SK-N-MC (cell line): ENCODE results near the gene KRTAP10-9.
"Not testable (repeated sequence)": the region's sequence is repeated elsewhere in the genome, so short reads cannot be mapped to it uniquely, and the experiment has no call there.

ENCODE experiments used
- DNase-seq: peaks from one replicate; pipeline ENCODE4 v3.0.0-alpha.2; 2011; ENCODE audit warnings: low read depth, low spot score
- H3K27ac ChIP-seq: fragments of 200-600 bp; sonication (generic); 2 replicates; pipeline ENCODE4 v1.5.1; 2016; ENCODE audit warnings: mixed run types
- H3K36me3 ChIP-seq: fragments of 200-600 bp; sonication (generic); 2 replicates; pipeline ENCODE4 v1.6.1; 2017; ENCODE audit warnings: antibody characterized with exemption, low read length, mixed read lengths; ENCODE audit not compliant: insufficient read depth
- H3K4me3 ChIP-seq: fragments of 200-600 bp; sonication (generic); 2 replicates; pipeline ENCODE4 v1.5.1; 2016
- H3K9ac ChIP-seq: fragments of 200-600 bp; sonication (generic); 2 replicates; pipeline ENCODE4 v1.8.0; 2017; ENCODE audit warnings: mixed run types, mixed read lengths; ENCODE audit not compliant: insufficient read length
- H3K9me3 ChIP-seq: fragments of 200-600 bp; sonication (generic); 2 replicates; pipeline ENCODE4 v1.6.1; 2017; ENCODE audit warnings: low read depth, mild to moderate bottlenecking, antibody characterized with exemption, low read length, moderate library complexity, mixed read lengths
- EZH2 ChIP-seq: fragments of 200-600 bp; sonication (generic); IDR thresholded peaks from one replicate; pipeline ENCODE4 v1.6.1; 2017; ENCODE audit warnings: antibody characterized with exemption
- FOXP2 ChIP-seq: optimal IDR thresholded peaks from 2 replicates; pipeline ENCODE3; 2011; ENCODE audit warnings: mild to moderate bottlenecking, moderate library complexity; ENCODE audit not compliant: insufficient read depth; ENCODE audit errors: extremely low read length, control extremely low read depth
- POLR2AphosphoS5 ChIP-seq: IDR thresholded peaks from 2 replicates; pipeline ENCODE4 v1.6.1; 2012; ENCODE audit warnings: mild to moderate bottlenecking, low read depth, low read length, borderline replicate concordance

Gene KRTAP10-9

DNA sequence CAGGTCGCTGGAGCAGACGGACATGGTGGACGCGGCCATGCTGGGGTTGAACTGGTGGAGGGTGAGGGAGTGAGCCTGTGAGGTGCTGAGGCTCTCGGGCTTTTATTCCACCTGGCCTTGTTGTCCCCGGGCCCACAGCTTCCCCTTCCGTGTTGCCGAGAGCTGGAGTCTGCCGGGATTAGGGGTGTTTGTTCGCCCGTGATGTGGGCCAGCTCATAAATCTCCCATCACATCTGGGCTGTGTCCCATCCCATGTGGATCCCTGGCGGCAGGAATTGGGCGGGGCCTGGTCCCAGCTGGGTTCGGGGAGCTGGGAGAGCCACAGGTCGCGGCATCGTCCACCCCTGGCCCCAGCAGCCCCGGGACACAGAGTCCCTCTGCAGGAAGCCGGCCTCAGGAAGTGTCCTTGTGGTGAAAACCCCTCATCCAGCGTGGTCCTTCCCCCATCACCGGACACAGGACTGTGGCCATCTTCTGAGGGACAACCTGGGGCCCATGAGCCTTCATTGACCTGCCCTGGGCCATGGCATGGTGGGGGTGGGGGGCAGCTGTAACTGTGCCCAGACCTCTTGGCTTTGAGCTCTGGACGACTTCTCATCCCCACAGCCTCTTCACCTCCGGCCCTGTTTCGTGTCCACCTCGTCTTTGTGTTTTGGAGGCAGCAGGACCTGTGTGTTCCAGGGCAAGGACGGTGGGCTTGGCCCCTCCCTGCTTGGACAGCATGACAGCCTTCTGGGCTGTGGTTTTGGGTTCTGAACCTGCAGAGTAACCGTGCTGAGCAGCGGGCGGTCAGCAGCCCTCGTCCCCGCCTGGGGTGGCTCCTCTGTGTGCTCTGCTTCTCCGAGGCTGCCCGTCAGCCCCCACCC, 34.2 kb upstream of the KRTAP10-9 start, which contains the start of gene KRTAP10-6:
Gene KRTAP10-6 (minus strand): TSS at position 60 of the 866 bp plus-strand sequence. CDS start 21 bp downstream, at position 39.
- DNase-seq, result no peak
- H3K36me3 ChIP-seq, result no peaks in the 10 kb centered on the region; the same call in 1 of the 2 replicates
- H3K9me3 ChIP-seq, result no peaks in the 10 kb centered on the region
- no peak within 1 kb of the TSS for H3K4me3 ChIP-seq
- H3K27ac ChIP-seq, result no peak within 1 kb of the TSS
- TF ChIP-seq FOXP2, result no peak
- TF ChIP-seq POLR2AphosphoS5, result no peak
- TF ChIP-seq EZH2, result no peak
- no peak within 1 kb of the TSS for H3K9ac ChIP-seq

DNA sequence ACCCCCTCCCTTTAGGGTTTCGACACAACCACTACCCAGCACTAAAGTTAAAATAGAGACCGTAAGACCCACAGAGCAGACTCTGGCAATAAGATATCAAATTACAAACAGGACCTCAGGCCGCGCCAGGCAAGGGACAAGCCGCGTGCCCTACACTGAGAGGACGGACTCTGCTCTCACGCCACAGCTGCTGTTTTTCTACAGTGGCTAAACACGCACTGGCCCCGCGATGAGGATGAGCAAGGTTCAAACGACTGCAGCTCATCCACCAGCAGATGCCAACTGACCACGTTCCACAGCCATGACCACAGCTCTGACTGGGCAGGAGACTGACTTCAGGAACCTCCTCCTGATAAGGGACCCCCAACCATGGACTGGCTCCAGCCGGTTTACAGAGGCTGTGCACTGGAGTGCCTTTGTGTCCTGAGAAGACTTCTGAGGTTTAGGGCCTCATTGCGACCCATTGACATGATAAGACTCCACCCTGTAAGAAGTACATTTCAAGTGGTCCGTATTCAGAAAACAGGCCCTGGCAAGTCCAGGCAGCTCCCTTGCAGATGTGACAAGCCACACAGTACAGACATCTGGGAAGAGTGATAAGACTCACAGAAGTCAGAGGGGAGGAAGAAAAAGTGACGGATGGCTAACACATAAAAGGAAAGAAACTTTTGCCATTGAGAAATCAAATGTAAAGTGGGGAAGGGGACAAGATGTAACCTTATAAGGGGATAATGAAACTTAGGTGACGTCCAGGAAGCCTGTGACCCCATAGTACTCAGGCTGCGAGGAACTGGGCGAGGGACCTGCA, 33.1 kb upstream of the KRTAP10-9 start:
- no peak for DNase-seq
- H3K9ac ChIP-seq, result no peak overlapping the region

DNA sequence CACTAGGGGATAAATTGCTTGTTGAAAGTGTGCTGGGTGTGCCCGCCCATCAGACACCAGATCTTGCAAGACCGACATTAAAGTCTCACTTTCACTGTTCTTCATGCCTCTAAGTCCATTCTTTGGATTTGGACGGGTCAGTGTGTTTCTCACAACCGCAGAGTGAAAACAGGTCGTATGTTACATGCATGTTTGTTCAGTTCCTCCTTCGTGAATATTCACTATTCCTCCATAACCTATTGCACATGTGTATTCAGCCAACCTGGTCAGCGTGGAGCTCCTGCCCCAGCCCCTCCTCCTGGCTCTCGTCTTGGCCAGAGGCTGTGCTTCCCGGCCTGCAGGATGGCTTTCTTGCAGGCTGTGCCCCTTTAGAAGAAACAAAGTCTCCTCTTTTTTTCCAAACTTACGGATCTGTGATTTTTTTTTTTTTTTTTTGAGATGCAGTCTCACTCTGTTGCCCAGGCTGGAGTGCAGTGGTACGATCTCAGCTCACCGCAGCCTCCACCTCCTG, 32.4 kb upstream of the KRTAP10-9 start:
- Histone ChIP-seq H3K27ac (no peak overlapping the region), H3K9ac (no peak overlapping the region), H3K4me3 (no peak overlapping the region), H3K36me3 (no peaks in the 10 kb centered on the region; the same call in 1 of the 2 replicates), H3K9me3 (no peaks in the 10 kb centered on the region)
- TF ChIP-seq EZH2 (no peak), FOXP2 (no peak), POLR2AphosphoS5 (no peak)
- DNase-seq, result no peak

More for the DNA sequence above, 33.1 kb upstream of the KRTAP10-9 start:
- H3K27ac ChIP-seq, result no peak overlapping the region
- H3K4me3 ChIP-seq, result no peak overlapping the region
- no peak for TF ChIP-seq FOXP2
- TF ChIP-seq EZH2, result no peak
- TF ChIP-seq POLR2AphosphoS5, result no peak
- no peaks in the 10 kb centered on the region; the same call in 1 of the 2 replicates for H3K36me3 ChIP-seq
- no peaks in the 10 kb centered on the region for H3K9me3 ChIP-seq

DNA sequence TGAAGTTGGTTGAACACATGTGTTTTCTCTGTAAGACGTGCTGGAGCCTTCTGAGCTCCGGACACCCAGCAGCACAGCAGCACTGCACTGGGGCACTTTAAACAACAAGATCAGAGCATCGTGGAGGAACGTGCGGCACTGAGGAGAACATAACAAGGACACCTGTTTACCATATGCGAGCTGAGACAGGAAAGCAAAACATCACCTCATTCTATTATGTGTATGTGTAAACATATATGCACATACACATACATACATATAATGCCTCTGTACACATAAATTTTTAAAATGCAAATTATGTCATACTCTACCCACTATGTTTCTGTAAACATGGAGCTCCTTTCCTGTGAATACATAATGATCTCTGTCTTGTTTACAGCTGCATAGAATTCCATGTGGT, 31.4 kb upstream of the KRTAP10-9 start:
- no peak overlapping the region for H3K9ac ChIP-seq
- H3K27ac ChIP-seq, result no peak overlapping the region
- H3K4me3 ChIP-seq, result no peak overlapping the region
- H3K36me3 ChIP-seq, result no peaks in the 10 kb centered on the region
- no peak for DNase-seq
- TF ChIP-seq EZH2, result no peak
- TF ChIP-seq FOXP2, result no peak
- no peak for TF ChIP-seq POLR2AphosphoS5
- H3K9me3 ChIP-seq, result no peaks in the 10 kb centered on the region

DNA sequence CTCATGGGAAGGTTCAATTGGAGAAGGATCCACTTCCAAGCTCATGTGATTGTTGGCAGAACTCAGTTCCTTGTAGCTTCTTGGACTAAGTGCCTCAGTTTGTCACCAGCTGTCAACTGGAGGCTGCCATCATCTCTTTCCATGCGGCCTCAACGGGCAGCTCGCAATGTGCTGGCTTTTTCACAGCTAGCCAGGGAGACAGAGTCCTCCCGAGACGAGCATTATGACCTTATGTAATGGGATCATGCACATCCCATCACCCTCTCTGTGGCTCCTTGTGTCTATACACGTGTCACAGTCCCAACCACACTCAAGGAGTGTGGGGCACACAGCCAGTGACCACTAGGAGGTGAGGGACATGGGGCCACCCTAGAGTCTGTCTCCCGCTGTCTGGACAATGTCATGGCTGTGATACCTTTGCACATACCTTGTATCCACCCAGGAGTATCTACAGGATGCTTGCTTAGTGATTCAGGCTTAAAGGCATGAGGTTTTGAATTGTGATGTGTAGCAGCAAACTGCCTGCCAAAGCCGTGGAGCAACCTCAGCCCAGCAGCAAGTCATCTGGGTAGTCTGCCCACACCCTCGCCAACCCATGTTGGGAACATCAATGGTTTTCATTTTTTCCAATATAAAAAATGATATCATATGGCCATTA, 30.7 kb upstream of the KRTAP10-9 start:
- TF ChIP-seq EZH2, result no peak
- no peak for TF ChIP-seq FOXP2
- TF ChIP-seq POLR2AphosphoS5, result no peak
- no peak for DNase-seq
- no peaks in the 10 kb centered on the region for H3K36me3 ChIP-seq
- H3K4me3 ChIP-seq, result no peak overlapping the region
- no peak overlapping the region for H3K9ac ChIP-seq
- H3K27ac ChIP-seq, result no peak overlapping the region
- no peaks in the 10 kb centered on the region for H3K9me3 ChIP-seq

DNA sequence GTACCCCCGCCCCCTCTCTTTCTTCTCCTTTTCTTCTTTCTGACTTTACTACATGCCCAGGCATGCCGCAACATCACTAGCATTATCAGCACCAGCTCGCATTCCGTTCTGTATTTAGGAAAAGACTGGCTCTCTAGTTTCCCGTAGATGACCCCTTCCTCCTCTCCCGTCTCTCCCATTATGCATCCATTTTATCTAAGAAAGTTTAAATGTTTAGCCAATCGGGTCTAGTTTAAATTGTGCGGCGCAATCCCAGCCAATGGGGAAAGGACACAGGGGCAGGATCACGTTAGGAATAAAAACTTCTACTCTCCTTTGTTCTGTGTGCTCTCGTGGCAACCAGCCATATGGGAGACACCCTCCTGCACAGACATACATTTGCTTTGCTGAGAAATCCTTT, 28.8 kb upstream of the KRTAP10-9 start:
- TF ChIP-seq POLR2AphosphoS5 (no peak), EZH2 (no peak)
- no peaks in the 10 kb centered on the region for H3K9me3 ChIP-seq
- no peaks in the 10 kb centered on the region for H3K36me3 ChIP-seq
- no peak overlapping the region for H3K4me3 ChIP-seq
- H3K27ac ChIP-seq, result no peak overlapping the region
- no peak overlapping the region for H3K9ac ChIP-seq
- DNase-seq, result no peak

DNA sequence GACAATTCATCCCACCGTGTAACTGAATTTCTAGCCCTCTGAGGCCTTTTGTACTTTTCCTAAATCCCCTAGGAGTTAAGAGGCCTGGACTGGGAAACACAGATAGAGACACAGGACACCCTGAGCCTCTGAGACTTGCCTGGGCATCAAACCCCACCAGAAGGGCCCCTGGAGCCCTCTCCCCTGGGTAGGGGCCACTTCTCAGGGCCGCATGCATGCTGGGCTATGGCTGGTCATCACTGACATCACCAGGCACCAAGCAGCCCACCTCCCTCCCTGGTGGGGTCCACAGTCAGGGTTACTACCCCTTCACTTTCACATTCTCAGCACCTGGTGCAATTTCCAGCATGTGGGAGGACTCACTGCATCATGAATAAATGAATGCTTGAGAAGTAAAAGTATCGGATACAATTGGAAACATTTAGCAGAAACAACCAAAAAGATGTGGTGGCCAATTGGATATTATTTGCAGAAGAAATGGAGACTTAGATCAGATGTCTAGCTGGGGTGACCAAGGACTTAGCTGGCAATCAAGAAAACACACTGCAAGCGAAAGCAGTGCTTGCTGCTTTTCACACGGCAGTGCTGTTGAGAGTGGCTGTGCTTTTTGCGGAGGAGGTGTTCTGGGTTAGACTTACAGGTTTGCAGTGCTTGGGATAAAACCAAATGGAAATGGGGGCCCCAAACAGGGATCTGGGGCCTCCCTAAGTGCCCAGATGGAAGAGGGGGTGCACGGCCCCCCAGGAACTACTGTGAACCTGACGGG, 27.4 kb upstream of the KRTAP10-9 start:
- no peak overlapping the region for H3K9ac ChIP-seq
- H3K4me3 ChIP-seq, result no peak overlapping the region
- TF ChIP-seq POLR2AphosphoS5 (no peak), EZH2 (no peak)
- H3K36me3 ChIP-seq, result peaks cover 8% of the 10 kb centered on the region
- DNase-seq, result no peak
- no peak overlapping the region for H3K27ac ChIP-seq
- H3K9me3 ChIP-seq, result no peaks in the 10 kb centered on the region

DNA sequence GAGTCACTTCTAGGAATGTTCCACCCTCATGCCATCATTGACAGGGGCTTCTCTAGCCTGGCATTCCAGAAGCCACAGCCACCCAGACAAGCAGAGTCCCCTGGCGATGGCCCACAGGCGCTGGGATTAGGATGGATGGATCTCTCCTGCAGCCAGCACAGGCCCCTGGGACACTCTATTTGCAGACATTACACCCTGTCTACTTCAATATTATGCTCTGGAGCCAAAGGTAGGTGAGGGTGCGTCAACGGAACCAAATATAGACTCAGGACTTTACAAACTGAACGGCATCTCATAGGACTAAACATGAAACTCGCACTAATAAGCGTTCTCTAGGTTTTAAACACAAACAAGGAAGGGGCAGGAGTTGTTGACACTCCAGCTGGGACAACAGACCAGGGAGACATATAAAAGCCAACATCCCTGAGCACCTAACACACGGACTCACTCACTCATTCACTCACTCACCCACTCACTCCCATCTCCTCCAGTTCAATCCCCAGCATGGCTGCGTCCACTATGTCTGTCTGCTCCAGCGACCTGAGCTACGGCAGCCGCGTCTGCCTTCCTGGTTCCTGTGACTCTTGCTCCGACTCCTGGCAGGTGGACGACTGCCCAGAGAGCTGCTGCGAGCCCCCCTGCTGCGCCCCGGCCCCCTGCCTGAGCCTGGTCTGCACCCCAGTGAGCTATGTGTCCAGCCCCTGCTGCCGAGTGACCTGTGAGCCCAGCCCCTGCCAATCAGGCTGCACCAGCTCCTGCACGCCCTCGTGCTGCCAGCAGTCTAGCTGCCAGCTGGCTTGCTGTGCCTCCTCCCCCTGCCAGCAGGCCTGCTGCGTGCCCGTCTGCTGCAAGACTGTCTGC, 26.5 kb upstream of the KRTAP10-9 start, which contains the start of gene KRTAP10-7:
Gene KRTAP10-7 (plus strand): TSS at position 480 of the 861 bp plus-strand sequence. CDS start 25 bp downstream, at position 505.
- not testable (repeated sequence) for DNase-seq, H3K27ac ChIP-seq, H3K9ac ChIP-seq, H3K9me3 ChIP-seq, H3K4me3 ChIP-seq
- H3K36me3 ChIP-seq, result peaks cover 13% of the 10 kb centered on the region

DNA sequence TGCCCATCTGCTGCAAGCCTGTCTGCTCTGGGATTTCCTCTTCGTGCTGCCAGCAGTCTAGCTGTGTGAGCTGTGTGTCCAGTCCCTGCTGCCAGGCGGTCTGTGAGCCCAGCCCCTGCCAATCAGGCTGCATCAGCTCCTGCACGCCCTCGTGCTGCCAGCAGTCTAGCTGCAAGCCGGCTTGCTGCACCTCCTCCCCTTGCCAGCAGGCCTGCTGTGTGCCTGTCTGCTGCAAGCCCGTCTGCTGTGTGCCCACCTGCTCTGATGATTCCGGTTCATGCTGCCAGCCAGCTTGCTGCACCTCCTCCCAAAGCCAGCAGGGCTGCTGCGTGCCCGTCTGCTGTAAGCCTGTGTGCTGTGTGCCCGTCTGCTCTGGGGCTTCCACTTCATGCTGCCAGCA, 25.8 kb upstream of the KRTAP10-9 start:
- H3K36me3 ChIP-seq, result peaks cover 17% of the 10 kb centered on the region
- not testable (repeated sequence) for DNase-seq, H3K27ac ChIP-seq, H3K9me3 ChIP-seq, H3K9ac ChIP-seq, H3K4me3 ChIP-seq
